ENCODE measurements around the gene MUS81. TPM values are rescaled to one million over a fixed set of nuclear protein-coding genes. Genes with fewer than 3 reads are reported as not detected.

MUS81 gene
- total and polyA plus RNA-seq, 10 of the 15 experiments (the other 5 are each of a cell fraction or from before 2014, with no cell fraction given): 11.8 to 76.1 (median 48.4) TPM

GRCh38 chr11:65887723-65888162, 27.5 kb downstream of the MUS81 start (continued):
- TF ChIP-seq MEF2B (IDR thresholded peaks at IDR 0.05; ENCODE audit: partially characterized antibody, poor library complexity, severe bottlenecking) (no peak), CHD2 (IDR thresholded peaks at IDR 0.05; ENCODE audit: borderline replicate concordance, low read depth, low read length) (no peak), NFYB (IDR thresholded peaks at IDR 0.05; ENCODE audit: insufficient read depth, low read depth, low read length) (no peak), SUPT20H (IDR thresholded peaks at IDR 0.05; ENCODE audit: borderline replicate concordance, control insufficient read depth, low read depth, low read length) (no peak), GABPA (IDR thresholded peaks at IDR 0.05; ENCODE audit: low read depth) (no peak), TCF12 (IDR thresholded peaks at IDR 0.05; ENCODE audit: low read depth, low read length) (no peak)

- Histone ChIP-seq H2AFZ (ENCODE audit: control insufficient read depth, low read depth, low read length) (peak within 1 kb of the TSS; percentile 97), H3K79me2 (ENCODE audit: control insufficient read depth, insufficient read depth, low read length) (peaks cover 48% of the 10 kb centered on the region), H3K27me3 (replicated peaks in 1 of 2; ENCODE audit: control insufficient read depth in 2 of 2, insufficient read depth in 2 of 2, low read length in 1 of 2) (no peaks in the 10 kb centered on the region), H3K36me3 (ENCODE audit: control insufficient read depth in 2 of 2, insufficient read depth in 2 of 2, low read length in 1 of 2) (peaks cover 12 to 21% of the 10 kb centered on the region in 2 experiments), H4K20me1 (ENCODE audit: control insufficient read depth, insufficient read depth) (no peaks in the 10 kb centered on the region), H3K27ac (ENCODE audit: control insufficient read depth, insufficient read depth) (peak within 1 kb of the TSS; percentile 84), H3K4me2 (ENCODE audit: control insufficient read depth, insufficient read depth) (peak within 1 kb of the TSS; percentile 88), H3K9ac (ENCODE audit: control insufficient read depth, insufficient read depth, low read length) (peak within 1 kb of the TSS; percentile 73), H3K9me3 (replicated peaks; ENCODE audit: control insufficient read depth, insufficient read depth, low read length) (no peaks in the 10 kb centered on the region), H3K4me1 (ENCODE audit: control insufficient read depth, insufficient read depth, low read length) (peaks cover 29% of the 10 kb centered on the region), H3K4me3 (peak within 1 kb of the TSS; percentile 90)
- under 1% methylated on average over 46 of the region's 57 CpGs for WGBS (ENCODE audit: insufficient coverage, insufficient replicate concordance, low lambda C conversion rate, missing lambda C conversion rate)
- ChIA-PET POLR2A (interaction anchor here (0.5 to 7.4 kb wide), 35 partner anchors 9 to 1141 kb away, joined by 3 to 155 read pairs (median 5); partner anchors contain the start of genes BANF1, C11orf68, CFL1 and EIF1AD), RAD21 (ENCODE audit: unreplicated experiment) (interaction anchor here (0.6 to 8.0 kb wide), 22 partner anchors 10 to 247 kb away, joined by 3 to 76 read pairs (median 4); partner anchors contain the start of genes BANF1, CFL1, EIF1AD and KAT5), CTCF (interaction anchor here (0.6 to 11.0 kb wide), 24 partner anchors 11 to 274 kb away, joined by 3 to 167 read pairs (median 6); partner anchors contain the start of genes CFL1, FOSL1, MUS81 and SART1), SMC1A (ENCODE audit: uncharacterized antibody, unreplicated experiment) (interaction anchor here (0.6 to 6.7 kb wide), 12 partner anchors 12 to 273 kb away, joined by 3 to 52 read pairs (median 8); partner anchors contain the start of genes CFL1, FOSL1, KAT5 and MUS81)
- BruUV-seq (replicated peaks): no TSS peak
- intact Hi-C loops (cut with micrococcal nuclease; ENCODE audit: unreplicated experiment): loop anchor here (1.0 to 2.0 kb wide), 3 partner anchors 29 to 101 kb away; partner anchors contain the start of genes CFL1 and SART1
- FAIRE-seq (peak; percentile 13), ATAC-seq (peak; percentile 69), DNase-seq (ENCODE audit: low read depth, low spot score) (peak; percentile 83)
- in situ Hi-C loops (cut with MboI): no loop called here
- TF ChIP-seq PKNOX1 (IDR thresholded peaks at IDR 0.05) (peak; percentile 73), MTA2 (IDR thresholded peaks at IDR 0.05; ENCODE audit: low read depth) (no peak), KLF5 (IDR thresholded peaks at IDR 0.05; ENCODE audit: partially characterized antibody) (peak; percentile 36), ZNF592 (IDR thresholded peaks at IDR 0.05) (0 out of 2 replicates have a peak, but pooled peaks have one; percentile 70), POLR2AphosphoS2 (IDR thresholded peaks at IDR 0.05; ENCODE audit: low read depth, low read length) (peak; percentile 87), YBX1 (IDR thresholded peaks at IDR 0.05) (no peak), ZNF24 (IDR thresholded peaks at IDR 0.05) (no peak), EGR1 (IDR thresholded peaks at IDR 0.05; ENCODE audit: borderline replicate concordance in 1 of 2, low read depth in 2 of 2, low read length in 2 of 2) (peak in 1 of 2 experiments; percentile 46; a peak in 1 of 3 replicates)
Observed at GRCh38 chr11:65888163-65888814, 28.1 kb downstream of the MUS81 start, which contains the start of gene FIBP. Gene FIBP, minus strand, starts transcription at chr11:65888471. Its CDS starts 53 bp downstream, at chr11:65888418.
